ENCODE measurements around the gene MVK. TPM values are rescaled to one million over a fixed set of nuclear protein-coding genes. Genes with fewer than 3 reads are reported as not detected.

The MVK gene
- total RNA-seq, 2 experiments from 2014 or later, result 8.2 to 8.4 TPM

- H3K9me3 Mint-ChIP-seq, result peaks cover 2% of the 10 kb centered on the region
- Histone ChIP-seq H3K9me3 (ENCODE audit: control insufficient read depth in 1 of 2, insufficient read depth in 1 of 2, low read length in 2 of 2) (no peaks in the 10 kb centered on the region), H3K4me3 (ENCODE audit: low read length) (no peak overlapping the region), H3K36me3 (ENCODE audit: insufficient read depth, low read length) (no peaks in the 10 kb centered on the region), H3K4me1 (ENCODE audit: insufficient read depth, low read length) (no peaks in the 10 kb centered on the region), H3K27me3 (ENCODE audit: control insufficient read depth in 1 of 2, insufficient read depth in 2 of 2, low read length in 2 of 2) (no peaks in the 10 kb centered on the region), H3K27ac (ENCODE audit: low read depth in 1 of 2, low read length in 2 of 2) (no peak overlapping the region)
- POLR2A ChIA-PET, result no interaction called here
- no peak for ATAC-seq (ENCODE audit: poor library complexity)
- no peak for DNase-seq
- no peak overlapping the region for H3K27ac Mint-ChIP-seq
- no peaks in the 10 kb centered on the region for H3K36me3 Mint-ChIP-seq (ENCODE audit: low read depth)
- no peaks in the 10 kb centered on the region for H3K4me1 Mint-ChIP-seq (ENCODE audit: low read depth)
- TF ChIP-seq, protein P1, sequence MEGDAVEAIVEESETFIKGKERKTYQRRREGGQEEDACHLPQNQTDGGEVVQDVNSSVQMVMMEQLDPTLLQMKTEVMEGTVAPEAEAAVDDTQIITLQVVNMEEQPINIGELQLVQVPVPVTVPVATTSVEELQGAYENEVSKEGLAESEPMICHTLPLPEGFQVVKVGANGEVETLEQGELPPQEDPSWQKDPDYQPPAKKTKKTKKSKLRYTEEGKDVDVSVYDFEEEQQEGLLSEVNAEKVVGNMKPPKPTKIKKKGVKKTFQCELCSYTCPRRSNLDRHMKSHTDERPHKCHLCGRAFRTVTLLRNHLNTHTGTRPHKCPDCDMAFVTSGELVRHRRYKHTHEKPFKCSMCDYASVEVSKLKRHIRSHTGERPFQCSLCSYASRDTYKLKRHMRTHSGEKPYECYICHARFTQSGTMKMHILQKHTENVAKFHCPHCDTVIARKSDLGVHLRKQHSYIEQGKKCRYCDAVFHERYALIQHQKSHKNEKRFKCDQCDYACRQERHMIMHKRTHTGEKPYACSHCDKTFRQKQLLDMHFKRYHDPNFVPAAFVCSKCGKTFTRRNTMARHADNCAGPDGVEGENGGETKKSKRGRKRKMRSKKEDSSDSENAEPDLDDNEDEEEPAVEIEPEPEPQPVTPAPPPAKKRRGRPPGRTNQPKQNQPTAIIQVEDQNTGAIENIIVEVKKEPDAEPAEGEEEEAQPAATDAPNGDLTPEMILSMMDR (IDR thresholded peaks at IDR 0.05), result no peak
- intact Hi-C loops (cut with DNase I, micrococcal nuclease), result no loop called here
- no peak overlapping the region for H3K4me3 Mint-ChIP-seq
- H3K27me3 Mint-ChIP-seq, result peaks cover 15% of the 10 kb centered on the region
- CTCF ChIA-PET, result no interaction called here
Observed at GRCh38 chr12:109637348-109637747, 63.8 kb downstream of the MVK start.

GRCh38 chr12:109637996-109638395, 64.4 kb downstream of the MVK start:
- Mint-ChIP-seq H3K4me1 (ENCODE audit: low read depth) (no peaks in the 10 kb centered on the region), H3K27me3 (peaks cover 15% of the 10 kb centered on the region), H3K36me3 (ENCODE audit: low read depth) (no peaks in the 10 kb centered on the region), H3K9me3 (peaks cover 2% of the 10 kb centered on the region), H3K4me3 (no peak overlapping the region), H3K27ac (no peak overlapping the region)
- no peak for DNase-seq
- Histone ChIP-seq H3K27ac (ENCODE audit: low read depth in 1 of 2, low read length in 2 of 2) (no peak overlapping the region), H3K4me3 (ENCODE audit: low read length) (no peak overlapping the region), H3K27me3 (ENCODE audit: control insufficient read depth in 1 of 2, insufficient read depth in 2 of 2, low read length in 2 of 2) (peaks cover 0 to 5% of the 10 kb centered on the region in 2 experiments), H3K9me3 (ENCODE audit: control insufficient read depth in 1 of 2, insufficient read depth in 1 of 2, low read length in 2 of 2) (no peaks in the 10 kb centered on the region), H3K4me1 (ENCODE audit: insufficient read depth, low read length) (no peaks in the 10 kb centered on the region), H3K36me3 (ENCODE audit: insufficient read depth, low read length) (no peaks in the 10 kb centered on the region)
- intact Hi-C loops (cut with DNase I, micrococcal nuclease), result no loop called here
- TF ChIP-seq, protein P1 (IDR thresholded peaks at IDR 0.05), result no peak
- CTCF ChIA-PET, result no interaction called here
- no peak for ATAC-seq (ENCODE audit: poor library complexity)
- POLR2A ChIA-PET, result no interaction called here

DNA sequence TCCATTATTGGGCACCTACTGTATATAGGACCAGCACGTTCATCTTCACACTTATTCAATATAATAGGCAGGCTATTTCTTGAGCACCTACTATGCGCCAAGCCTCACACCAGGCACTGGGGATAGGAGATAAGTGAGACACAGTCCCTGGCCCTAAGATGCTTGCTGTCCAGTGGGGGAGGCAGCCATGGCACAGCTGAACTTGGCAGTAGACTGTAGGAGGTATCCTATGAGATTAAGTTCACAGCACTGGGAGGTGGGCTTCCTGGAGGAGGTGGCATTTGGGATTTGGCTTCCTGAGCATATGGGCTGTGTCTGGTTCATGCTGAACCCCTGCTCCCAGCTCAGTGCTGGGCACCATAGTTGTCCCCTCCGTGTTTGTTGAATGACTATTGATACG, 65.1 kb downstream of the MVK start:
- H3K27me3 Mint-ChIP-seq, result peaks cover 15% of the 10 kb centered on the region
- ChIA-PET CTCF (no interaction called here), POLR2A (no interaction called here)
- ATAC-seq (ENCODE audit: poor library complexity), result no peak
- peaks cover 2% of the 10 kb centered on the region for H3K9me3 Mint-ChIP-seq
- Histone ChIP-seq H3K27me3 (ENCODE audit: control insufficient read depth in 1 of 2, insufficient read depth in 2 of 2, low read length in 2 of 2) (peaks cover 3 to 5% of the 10 kb centered on the region in 2 experiments), H3K27ac (ENCODE audit: low read depth in 1 of 2, low read length in 2 of 2) (no peak overlapping the region), H3K9me3 (ENCODE audit: control insufficient read depth in 1 of 2, insufficient read depth in 1 of 2, low read length in 2 of 2) (no peaks in the 10 kb centered on the region), H3K4me3 (ENCODE audit: low read length) (no peak overlapping the region), H3K4me1 (ENCODE audit: insufficient read depth, low read length) (no peaks in the 10 kb centered on the region), H3K36me3 (ENCODE audit: insufficient read depth, low read length) (no peaks in the 10 kb centered on the region)
- H3K4me1 Mint-ChIP-seq (ENCODE audit: low read depth), result no peaks in the 10 kb centered on the region
- H3K27ac Mint-ChIP-seq, result no peak overlapping the region
- intact Hi-C loops (cut with DNase I, micrococcal nuclease), result no loop called here
- no peak overlapping the region for H3K4me3 Mint-ChIP-seq
- TF ChIP-seq, protein P1 (IDR thresholded peaks at IDR 0.05), result no peak
- no peaks in the 10 kb centered on the region for H3K36me3 Mint-ChIP-seq (ENCODE audit: low read depth)
- DNase-seq, result no peak
